Mucosa of stomach (tissue), 1 donor: Measurements from ENCODE around the gene HCCS.

Experiments
- H3K27me3 ChIP-seq: one replicate; pipeline ENCODE4 v1.7.0; 2013; ENCODE audit warnings: mild to moderate bottlenecking, low read length; ENCODE audit not compliant: control insufficient read depth, insufficient read depth
- H3K36me3 ChIP-seq: one replicate; pipeline ENCODE4 v1.7.0; 2013; ENCODE audit warnings: low read length; ENCODE audit not compliant: control insufficient read depth, insufficient read depth
- H3K4me1 ChIP-seq: one replicate; pipeline ENCODE4 v1.7.0; 2013; ENCODE audit warnings: mild to moderate bottlenecking, low read length; ENCODE audit not compliant: control insufficient read depth, insufficient read depth
- H3K4me3 ChIP-seq: one replicate; pipeline ENCODE4 v1.7.0; 2013; ENCODE audit warnings: low read length
- H3K9ac ChIP-seq: one replicate; pipeline ENCODE4 v1.7.0; 2013; ENCODE audit warnings: mild to moderate bottlenecking, low read length, moderate library complexity
- H3K9me3 ChIP-seq: one replicate; pipeline ENCODE4 v1.7.0; 2013; ENCODE audit warnings: mild to moderate bottlenecking, low read length, moderate library complexity; ENCODE audit not compliant: control insufficient read depth
- donor health status: Pancreatic carcinoma.

The HCCS gene

GRCh38 chrX:11159149-11159548, 48.0 kb downstream of the HCCS start:
- no peak overlapping the region for H3K4me3 ChIP-seq
- no peak overlapping the region for H3K9ac ChIP-seq
- no peaks in the 10 kb centered on the region for H3K36me3 ChIP-seq
- no peaks in the 10 kb centered on the region for H3K27me3 ChIP-seq
- no peaks in the 10 kb centered on the region for H3K9me3 ChIP-seq
- no peaks in the 10 kb centered on the region for H3K4me1 ChIP-seq

DNA sequence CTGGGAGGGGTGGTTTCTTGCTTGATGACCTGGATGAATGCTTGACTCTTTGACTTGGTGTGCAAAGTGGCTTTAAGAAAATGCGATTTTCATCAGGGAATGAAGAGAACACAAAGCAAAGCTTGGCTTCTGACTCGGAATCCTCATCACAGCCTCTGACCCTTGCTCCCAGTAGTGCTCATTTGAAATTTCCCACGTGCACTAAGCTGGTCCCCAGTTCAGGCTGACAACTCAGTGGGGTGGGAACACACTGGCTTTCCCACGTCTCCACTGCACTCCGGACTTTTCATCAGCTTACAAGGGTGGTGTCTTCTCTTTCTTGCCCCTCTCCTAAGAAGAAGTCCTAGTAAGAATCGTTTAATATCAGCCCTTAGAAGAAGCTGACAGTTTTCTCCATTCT, 53.3 kb downstream of the HCCS start:
- Histone ChIP-seq H3K9ac (no peak overlapping the region), H3K36me3 (no peaks in the 10 kb centered on the region), H3K4me1 (no peaks in the 10 kb centered on the region), H3K9me3 (no peaks in the 10 kb centered on the region), H3K27me3 (no peaks in the 10 kb centered on the region), H3K4me3 (no peak overlapping the region)

DNA sequence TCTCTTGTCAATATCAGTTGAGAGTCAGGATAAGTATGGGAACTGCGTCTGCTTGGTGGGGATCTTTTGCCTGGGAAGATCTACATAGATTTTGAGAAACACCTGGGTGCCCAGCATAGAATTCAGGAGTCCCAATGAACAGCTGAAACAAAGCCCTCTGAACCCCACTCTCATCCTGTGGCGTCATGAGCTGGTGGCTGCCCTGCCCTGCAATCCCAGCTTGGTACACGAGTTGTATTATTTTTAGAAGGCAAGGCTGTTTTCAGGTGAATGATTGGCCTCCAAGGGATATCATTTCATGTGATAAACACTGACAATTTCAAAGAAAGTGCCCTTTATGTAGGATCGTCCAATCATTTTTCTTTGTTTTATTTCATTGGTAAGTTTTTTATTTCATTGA, 60.8 kb downstream of the HCCS start:
- no peaks in the 10 kb centered on the region for H3K4me1 ChIP-seq
- H3K27me3 ChIP-seq = no peaks in the 10 kb centered on the region
- no peaks in the 10 kb centered on the region for H3K9me3 ChIP-seq
- no peaks in the 10 kb centered on the region for H3K36me3 ChIP-seq
- no peak overlapping the region for H3K9ac ChIP-seq
- H3K4me3 ChIP-seq = no peak overlapping the region

GRCh38 chrX:11172415-11172814, 61.3 kb downstream of the HCCS start:
- H3K27me3 ChIP-seq = no peaks in the 10 kb centered on the region
- no peak overlapping the region for H3K4me3 ChIP-seq

More at GRCh38 chrX:11172415-11172814, 61.3 kb downstream of the HCCS start:
- no peaks in the 10 kb centered on the region for H3K4me1 ChIP-seq
- H3K9me3 ChIP-seq = no peaks in the 10 kb centered on the region
- H3K36me3 ChIP-seq = no peaks in the 10 kb centered on the region
- H3K9ac ChIP-seq = no peak overlapping the region
